Measurements from ENCODE around the gene TSGA10IP.

TSGA10IP gene

DNA sequence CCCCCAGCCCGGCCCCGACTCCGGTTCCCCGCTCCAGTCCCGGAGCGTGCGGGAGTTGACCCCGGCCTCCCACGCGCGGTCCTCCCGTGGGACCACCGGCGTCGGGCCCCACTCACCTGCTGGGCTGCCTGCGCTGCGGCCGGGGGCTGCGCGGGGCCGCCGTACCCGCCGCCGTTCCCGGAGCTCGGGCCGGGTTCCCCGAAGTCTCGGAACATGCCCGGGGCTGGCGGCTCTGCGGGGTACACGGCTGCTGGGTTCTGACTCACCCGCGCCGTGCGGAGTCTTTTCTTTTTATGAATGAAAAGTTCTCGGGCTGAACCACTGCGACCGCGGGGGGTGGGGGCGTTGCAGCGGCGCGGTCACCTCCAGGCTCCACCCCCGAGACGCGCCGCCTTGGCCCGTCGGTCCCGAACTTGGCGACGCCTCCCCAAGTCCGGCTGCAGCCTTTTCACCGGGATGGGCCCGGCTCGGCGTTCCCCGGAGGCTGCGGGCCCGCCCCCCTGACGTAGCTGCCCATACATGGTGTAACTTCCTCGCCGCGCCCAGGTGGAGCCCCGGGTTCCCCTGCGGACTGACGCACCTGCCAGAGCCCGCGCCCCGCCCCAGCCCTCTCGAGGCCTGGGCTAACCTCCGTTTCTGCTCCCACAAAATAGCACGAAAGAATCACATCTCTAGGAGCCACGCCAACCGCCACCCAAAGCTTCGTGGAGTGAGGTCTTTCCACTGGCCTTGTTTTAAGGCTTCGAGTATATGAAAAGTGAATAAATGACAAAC lies 45.0 kb upstream of the TSGA10IP start, which contains the start of gene FOSL1:
TSS of gene FOSL1 (minus strand) at position 264 of the 774 bp plus-strand sequence. CDS start at position 215, 49 bp downstream.
- in situ Hi-C loops (cut with MboI; ENCODE audit: low pct_unique_long_range_greater_than_20kb, low sequenced_read_pairs, unreplicated experiment) = no loop called here
- TF ChIP-seq, protein P1, sequence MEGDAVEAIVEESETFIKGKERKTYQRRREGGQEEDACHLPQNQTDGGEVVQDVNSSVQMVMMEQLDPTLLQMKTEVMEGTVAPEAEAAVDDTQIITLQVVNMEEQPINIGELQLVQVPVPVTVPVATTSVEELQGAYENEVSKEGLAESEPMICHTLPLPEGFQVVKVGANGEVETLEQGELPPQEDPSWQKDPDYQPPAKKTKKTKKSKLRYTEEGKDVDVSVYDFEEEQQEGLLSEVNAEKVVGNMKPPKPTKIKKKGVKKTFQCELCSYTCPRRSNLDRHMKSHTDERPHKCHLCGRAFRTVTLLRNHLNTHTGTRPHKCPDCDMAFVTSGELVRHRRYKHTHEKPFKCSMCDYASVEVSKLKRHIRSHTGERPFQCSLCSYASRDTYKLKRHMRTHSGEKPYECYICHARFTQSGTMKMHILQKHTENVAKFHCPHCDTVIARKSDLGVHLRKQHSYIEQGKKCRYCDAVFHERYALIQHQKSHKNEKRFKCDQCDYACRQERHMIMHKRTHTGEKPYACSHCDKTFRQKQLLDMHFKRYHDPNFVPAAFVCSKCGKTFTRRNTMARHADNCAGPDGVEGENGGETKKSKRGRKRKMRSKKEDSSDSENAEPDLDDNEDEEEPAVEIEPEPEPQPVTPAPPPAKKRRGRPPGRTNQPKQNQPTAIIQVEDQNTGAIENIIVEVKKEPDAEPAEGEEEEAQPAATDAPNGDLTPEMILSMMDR (IDR thresholded peaks at IDR 0.05; ENCODE audit: extremely low read depth, insufficient read depth, missing control alignments) = no peak
- peak; percentile 95 for DNase-seq (ENCODE audit: low spot score)

DNA sequence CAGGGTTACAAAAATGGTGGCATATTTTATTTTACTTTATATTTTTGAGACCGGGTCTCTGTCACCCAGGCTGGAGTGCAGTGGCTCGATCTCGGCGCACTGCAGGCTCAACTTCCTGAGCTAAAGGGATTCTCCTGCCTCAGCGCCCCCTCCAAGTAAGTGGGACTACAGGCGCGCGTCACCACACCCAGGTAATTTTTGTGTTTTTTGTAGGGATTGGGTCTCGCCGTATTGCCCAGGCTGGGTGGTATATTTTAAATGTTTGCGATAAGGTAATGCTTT lies 44.4 kb upstream of the TSGA10IP start:
- in situ Hi-C loops (cut with MboI; ENCODE audit: low pct_unique_long_range_greater_than_20kb, low sequenced_read_pairs, unreplicated experiment) = no loop called here
- no peak for DNase-seq (ENCODE audit: low spot score)
- TF ChIP-seq, protein P1 (IDR thresholded peaks at IDR 0.05; ENCODE audit: extremely low read depth, insufficient read depth, missing control alignments) = no peak

DNA sequence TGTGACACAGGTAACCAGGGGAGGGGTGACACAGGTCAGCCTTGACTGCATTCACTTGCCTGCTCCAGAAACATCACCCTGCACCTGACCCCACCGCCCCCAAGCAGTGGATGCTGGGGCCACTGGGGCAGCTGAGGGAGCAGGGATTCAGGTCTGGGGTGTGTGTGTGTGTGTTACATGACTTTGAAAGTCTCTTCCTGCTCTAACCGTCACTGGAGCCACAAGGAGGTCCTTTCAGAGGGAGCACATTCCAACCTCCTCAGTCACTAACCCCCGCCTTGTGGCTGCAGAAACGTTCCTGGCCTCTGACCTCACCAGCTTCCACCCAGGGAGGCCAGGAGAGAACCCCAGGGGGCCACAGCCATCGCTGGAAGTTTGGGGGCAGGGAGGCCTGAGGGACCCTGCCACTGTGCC lies 42.2 kb upstream of the TSGA10IP start:
- in situ Hi-C loops (cut with MboI; ENCODE audit: low pct_unique_long_range_greater_than_20kb, low sequenced_read_pairs, unreplicated experiment) = no loop called here
- no peak for DNase-seq (ENCODE audit: low spot score)
- TF ChIP-seq, protein P1 (IDR thresholded peaks at IDR 0.05; ENCODE audit: extremely low read depth, insufficient read depth, missing control alignments) = no peak

DNA sequence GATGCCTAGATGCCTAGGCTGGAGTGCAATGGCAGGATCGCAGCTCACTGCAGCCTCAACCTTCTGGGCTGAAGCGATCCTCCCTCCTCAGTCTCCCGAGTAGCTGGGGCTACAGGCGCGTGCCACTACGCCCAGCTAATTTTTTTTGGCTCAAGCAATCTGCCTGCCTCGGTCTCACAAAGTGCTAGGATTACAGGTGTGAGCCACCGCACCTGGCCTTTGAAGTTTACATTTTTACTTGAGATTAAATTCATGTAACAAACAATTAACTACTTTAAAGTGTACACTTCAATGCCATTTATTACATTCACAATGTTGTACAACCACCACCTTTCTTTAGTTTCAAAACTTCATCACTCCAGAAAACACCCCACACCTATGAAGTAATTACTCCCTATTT lies 41.6 kb upstream of the TSGA10IP start:
- TF ChIP-seq, protein P1 (IDR thresholded peaks at IDR 0.05; ENCODE audit: extremely low read depth, insufficient read depth, missing control alignments) = no peak
- in situ Hi-C loops (cut with MboI; ENCODE audit: low pct_unique_long_range_greater_than_20kb, low sequenced_read_pairs, unreplicated experiment) = no loop called here
- no peak for DNase-seq (ENCODE audit: low spot score)

DNA sequence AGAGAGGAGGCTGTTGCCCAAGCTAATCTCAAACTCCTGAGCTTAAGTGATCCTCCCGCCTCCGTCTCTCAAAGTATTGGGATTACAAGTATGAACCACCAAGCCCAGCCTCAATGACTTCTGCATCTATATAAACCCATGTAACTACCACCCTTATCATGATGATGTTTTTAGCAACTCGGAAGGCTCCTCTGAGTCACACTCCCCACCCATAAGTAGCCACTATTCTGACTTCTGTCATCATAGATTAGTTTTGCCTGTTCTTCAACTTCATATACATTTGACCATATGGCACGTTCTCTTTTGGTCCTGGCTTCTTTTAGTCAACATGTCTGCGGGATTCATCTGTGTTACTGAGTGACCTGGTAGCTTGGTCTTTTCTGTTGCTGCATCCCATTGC lies 38.7 kb upstream of the TSGA10IP start:
- TF ChIP-seq, protein P1 (IDR thresholded peaks at IDR 0.05; ENCODE audit: extremely low read depth, insufficient read depth, missing control alignments) = no peak
- in situ Hi-C loops (cut with MboI; ENCODE audit: low pct_unique_long_range_greater_than_20kb, low sequenced_read_pairs, unreplicated experiment) = no loop called here
- DNase-seq (ENCODE audit: low spot score) = no peak

DNA sequence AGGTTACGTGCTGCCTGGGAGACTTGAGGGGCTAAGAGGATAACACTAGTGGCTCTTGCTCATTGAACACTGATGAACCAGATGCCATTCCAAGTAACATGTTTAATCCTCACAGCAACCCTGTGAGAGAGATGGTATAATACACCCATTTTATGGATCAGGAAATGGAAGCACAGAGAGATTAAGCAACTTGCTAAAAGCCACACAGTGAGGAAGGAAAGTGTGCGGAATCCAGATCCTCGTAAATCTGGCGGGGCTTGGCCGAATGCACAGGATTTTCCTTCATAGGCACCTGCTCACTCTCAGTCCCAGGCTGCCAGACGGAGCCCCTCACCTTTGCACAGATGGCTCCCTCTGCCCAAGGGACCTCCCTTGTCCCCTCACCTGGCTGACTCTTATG lies 37.4 kb upstream of the TSGA10IP start:
- no peak for DNase-seq (ENCODE audit: low spot score)
- in situ Hi-C loops (cut with MboI; ENCODE audit: low pct_unique_long_range_greater_than_20kb, low sequenced_read_pairs, unreplicated experiment) = no loop called here
- TF ChIP-seq, protein P1 (IDR thresholded peaks at IDR 0.05; ENCODE audit: extremely low read depth, insufficient read depth, missing control alignments) = no peak

All from GM13977 (cell line).